Endometrial microvascular endothelial cells (primary cell): ENCODE measurements around the gene OPN5. TPM values are rescaled to one million over a fixed set of nuclear protein-coding genes. Genes with fewer than 3 reads are reported as not detected.
"Not testable (repeated sequence)": the region's sequence is repeated elsewhere in the genome, so short reads cannot be mapped to it uniquely, and the experiment has no call there.

Source experiments
- in situ Hi-C: cut with HindIII; loops from 2 replicates; pipeline ENCODE4 v1.10.0; 2017; ENCODE audit warnings: low sequenced_read_pairs, low pct_unique_long_range_greater_than_20kb; ENCODE audit errors: inconsistent ontology term
- total RNA-seq: library from RNA; depleted of rRNA; stranded (reverse); fragments of >200 nt; gene quantifications from one replicate; pipeline ENCODE4 v1.2.3, GENCODE V29; 2015; ENCODE audit errors: inconsistent ontology term

OPN5 gene
- total RNA-seq: not detected

GRCh38 chr6:47781732-47782131 is at the start of gene OPN5:
Gene OPN5, plus strand, starts transcription at chr6:47782032. Its CDS starts 35 bp downstream, at chr6:47782067.
- in situ Hi-C loops: no loop called here

- in situ Hi-C loops: no loop called here
Measured at GRCh38 chr6:47733879-47734558, 47.8 kb upstream of the OPN5 start.

GRCh38 chr6:47734831-47735481 is 46.9 kb upstream of the OPN5 start:
- in situ Hi-C loops: no loop called here

GRCh38 chr6:47736083-47736700 is 45.6 kb upstream of the OPN5 start:
- in situ Hi-C loops: no loop called here

GRCh38 chr6:47737406-47737805 is 44.4 kb upstream of the OPN5 start:
- in situ Hi-C loops: no loop called here

- in situ Hi-C loops: no loop called here
Measured at GRCh38 chr6:47740714-47741113, 41.1 kb upstream of the OPN5 start.

GRCh38 chr6:47741807-47742206 is 40.0 kb upstream of the OPN5 start:
- in situ Hi-C loops: no loop called here

GRCh38 chr6:47743744-47744143 is 38.1 kb upstream of the OPN5 start:
- in situ Hi-C loops: no loop called here

- in situ Hi-C loops: not testable (repeated sequence)
Measured at GRCh38 chr6:47745269-47745668, 36.6 kb upstream of the OPN5 start.

GRCh38 chr6:47749757-47750156 is 32.1 kb upstream of the OPN5 start:
- in situ Hi-C loops: no loop called here

GRCh38 chr6:47752801-47753200 is 29.0 kb upstream of the OPN5 start:
- in situ Hi-C loops: no loop called here

- in situ Hi-C loops: no loop called here
Measured at GRCh38 chr6:47759364-47759763, 22.5 kb upstream of the OPN5 start.

- in situ Hi-C loops: no loop called here
Measured at GRCh38 chr6:47762502-47762901, 19.3 kb upstream of the OPN5 start.

- in situ Hi-C loops: no loop called here
Measured at GRCh38 chr6:47766445-47766844, 15.4 kb upstream of the OPN5 start.

- in situ Hi-C loops: no loop called here
Measured at GRCh38 chr6:47767102-47767501, 14.7 kb upstream of the OPN5 start.

GRCh38 chr6:47769982-47770381 is 11.8 kb upstream of the OPN5 start:
- in situ Hi-C loops: no loop called here

GRCh38 chr6:47772359-47772758 is 9.5 kb upstream of the OPN5 start:
- in situ Hi-C loops: no loop called here

- in situ Hi-C loops: no loop called here
Measured at GRCh38 chr6:47773005-47773404, 8.8 kb upstream of the OPN5 start.

- in situ Hi-C loops: no loop called here
Measured at GRCh38 chr6:47780510-47781356, 1.1 kb upstream of the OPN5 start.
